ENCODE measurements around the gene OXGR1.

GRCh38 chr13:97003071-97003470, 8.8 kb upstream of the OXGR1 start:
- no peak for TF ChIP-seq POLR2A (IDR thresholded peaks at IDR 0.05)
- TF ChIP-seq, protein P1, sequence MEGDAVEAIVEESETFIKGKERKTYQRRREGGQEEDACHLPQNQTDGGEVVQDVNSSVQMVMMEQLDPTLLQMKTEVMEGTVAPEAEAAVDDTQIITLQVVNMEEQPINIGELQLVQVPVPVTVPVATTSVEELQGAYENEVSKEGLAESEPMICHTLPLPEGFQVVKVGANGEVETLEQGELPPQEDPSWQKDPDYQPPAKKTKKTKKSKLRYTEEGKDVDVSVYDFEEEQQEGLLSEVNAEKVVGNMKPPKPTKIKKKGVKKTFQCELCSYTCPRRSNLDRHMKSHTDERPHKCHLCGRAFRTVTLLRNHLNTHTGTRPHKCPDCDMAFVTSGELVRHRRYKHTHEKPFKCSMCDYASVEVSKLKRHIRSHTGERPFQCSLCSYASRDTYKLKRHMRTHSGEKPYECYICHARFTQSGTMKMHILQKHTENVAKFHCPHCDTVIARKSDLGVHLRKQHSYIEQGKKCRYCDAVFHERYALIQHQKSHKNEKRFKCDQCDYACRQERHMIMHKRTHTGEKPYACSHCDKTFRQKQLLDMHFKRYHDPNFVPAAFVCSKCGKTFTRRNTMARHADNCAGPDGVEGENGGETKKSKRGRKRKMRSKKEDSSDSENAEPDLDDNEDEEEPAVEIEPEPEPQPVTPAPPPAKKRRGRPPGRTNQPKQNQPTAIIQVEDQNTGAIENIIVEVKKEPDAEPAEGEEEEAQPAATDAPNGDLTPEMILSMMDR (IDR thresholded peaks at IDR 0.05): no peak

All from vagina (tissue), 2 donors.